Measurements from ENCODE around the gene PDIA5.

The PDIA5 gene

GRCh38 chr3:123066896-123067688, at the start of gene PDIA5:
PDIA5 (plus strand) TSS chr3:123067025; CDS start chr3:123067165, 140 bp downstream.
- peak; percentile 40 to 62 for DNase-seq (ENCODE audit: low read depth in 2 of 2)

GRCh38 chr3:123018683-123019082, 48.1 kb upstream of the PDIA5 start:
- DNase-seq (ENCODE audit: low read depth in 2 of 2), result no peak

- DNase-seq (ENCODE audit: low read depth in 2 of 2), result no peak
Observed at GRCh38 chr3:123019161-123019560, 47.7 kb upstream of the PDIA5 start.

- no peak for DNase-seq (ENCODE audit: low read depth in 2 of 2)
Observed at GRCh38 chr3:123019591-123019990, 47.2 kb upstream of the PDIA5 start.

GRCh38 chr3:123020709-123021108, 46.1 kb upstream of the PDIA5 start:
- no peak for DNase-seq (ENCODE audit: low read depth in 2 of 2)

- DNase-seq (ENCODE audit: low read depth in 2 of 2), result no peak
Observed at GRCh38 chr3:123021388-123021787, 45.4 kb upstream of the PDIA5 start.

- no peak for DNase-seq (ENCODE audit: low read depth in 2 of 2)
Observed at GRCh38 chr3:123021996-123022510, 44.8 kb upstream of the PDIA5 start.

GRCh38 chr3:123024056-123024455, 42.8 kb upstream of the PDIA5 start:
- DNase-seq (ENCODE audit: low read depth in 2 of 2), result no peak

- DNase-seq (ENCODE audit: low read depth in 2 of 2), result no peak
Observed at GRCh38 chr3:123025642-123026521, 40.9 kb upstream of the PDIA5 start.

- no peak for DNase-seq (ENCODE audit: low read depth in 2 of 2)
Observed at GRCh38 chr3:123026565-123027291, 40.1 kb upstream of the PDIA5 start.

- no peak for DNase-seq (ENCODE audit: low read depth in 2 of 2)
Observed at GRCh38 chr3:123027292-123028232, 39.3 kb upstream of the PDIA5 start, which contains the start of gene SEMA5B. SEMA5B (minus strand) TSS chr3:123027763; CDS start chr3:122961263, 66,500 bp downstream.

GRCh38 chr3:123028233-123028828, 38.5 kb upstream of the PDIA5 start:
- DNase-seq (ENCODE audit: low read depth in 2 of 2), result no peak

- DNase-seq (ENCODE audit: low read depth in 2 of 2), result no peak
Observed at GRCh38 chr3:123031051-123031450, 35.8 kb upstream of the PDIA5 start.

- no peak for DNase-seq (ENCODE audit: low read depth in 2 of 2)
Observed at GRCh38 chr3:123032057-123032456, 34.8 kb upstream of the PDIA5 start.

- no peak for DNase-seq (ENCODE audit: low read depth in 2 of 2)
Observed at GRCh38 chr3:123034120-123034519, 32.7 kb upstream of the PDIA5 start.

GRCh38 chr3:123034996-123035395, 31.8 kb upstream of the PDIA5 start:
- DNase-seq (ENCODE audit: low read depth in 2 of 2), result no peak

- no peak for DNase-seq (ENCODE audit: low read depth in 2 of 2)
Observed at GRCh38 chr3:123036352-123037014, 30.3 kb upstream of the PDIA5 start.

GRCh38 chr3:123037015-123037375, 29.8 kb upstream of the PDIA5 start:
- no peak for DNase-seq (ENCODE audit: low read depth in 2 of 2)

- DNase-seq (ENCODE audit: low read depth in 2 of 2), result no peak
Observed at GRCh38 chr3:123038751-123039150, 28.1 kb upstream of the PDIA5 start.

GRCh38 chr3:123039178-123039577, 27.6 kb upstream of the PDIA5 start:
- no peak for DNase-seq (ENCODE audit: low read depth in 2 of 2)
